ENCODE data around the gene BOC. TPM values are rescaled to one million over a fixed set of nuclear protein-coding genes. Genes with fewer than 3 reads are reported as not detected.

The BOC gene
- total RNA-seq, 1 donor, result 16.9 TPM

DNA sequence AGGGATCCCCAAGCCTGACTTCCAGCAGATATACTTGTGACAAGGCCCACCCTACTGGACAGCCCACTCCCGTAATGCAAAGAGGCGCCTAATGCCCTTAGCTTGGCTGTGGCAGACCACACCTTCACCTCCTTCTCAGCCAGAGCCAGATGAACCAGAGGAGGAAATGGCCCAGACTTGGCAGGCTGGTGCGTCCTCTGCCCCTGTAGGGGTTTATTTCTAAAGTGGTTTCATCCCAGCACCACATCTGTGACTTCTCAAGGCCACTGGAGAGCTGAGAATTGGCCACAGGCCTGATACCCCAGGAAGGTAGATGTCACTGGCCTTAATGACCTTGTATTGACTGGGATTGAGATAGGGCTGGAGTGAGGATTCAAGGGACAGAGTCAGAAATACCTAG lies 29.5 kb downstream of the BOC start:
- DNase-seq (ENCODE audit: low read depth), result no peak
- TF ChIP-seq, protein P1, sequence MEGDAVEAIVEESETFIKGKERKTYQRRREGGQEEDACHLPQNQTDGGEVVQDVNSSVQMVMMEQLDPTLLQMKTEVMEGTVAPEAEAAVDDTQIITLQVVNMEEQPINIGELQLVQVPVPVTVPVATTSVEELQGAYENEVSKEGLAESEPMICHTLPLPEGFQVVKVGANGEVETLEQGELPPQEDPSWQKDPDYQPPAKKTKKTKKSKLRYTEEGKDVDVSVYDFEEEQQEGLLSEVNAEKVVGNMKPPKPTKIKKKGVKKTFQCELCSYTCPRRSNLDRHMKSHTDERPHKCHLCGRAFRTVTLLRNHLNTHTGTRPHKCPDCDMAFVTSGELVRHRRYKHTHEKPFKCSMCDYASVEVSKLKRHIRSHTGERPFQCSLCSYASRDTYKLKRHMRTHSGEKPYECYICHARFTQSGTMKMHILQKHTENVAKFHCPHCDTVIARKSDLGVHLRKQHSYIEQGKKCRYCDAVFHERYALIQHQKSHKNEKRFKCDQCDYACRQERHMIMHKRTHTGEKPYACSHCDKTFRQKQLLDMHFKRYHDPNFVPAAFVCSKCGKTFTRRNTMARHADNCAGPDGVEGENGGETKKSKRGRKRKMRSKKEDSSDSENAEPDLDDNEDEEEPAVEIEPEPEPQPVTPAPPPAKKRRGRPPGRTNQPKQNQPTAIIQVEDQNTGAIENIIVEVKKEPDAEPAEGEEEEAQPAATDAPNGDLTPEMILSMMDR (IDR thresholded peaks at IDR 0.05; ENCODE audit: insufficient read depth, low read length), result no peak
- no peak overlapping the region for H3K4me3 ChIP-seq (ENCODE audit: low read depth, low read length)

GRCh38 chr3:113241292-113242095 lies 30.1 kb downstream of the BOC start:
- TF ChIP-seq, protein P1 (IDR thresholded peaks at IDR 0.05; ENCODE audit: insufficient read depth, low read length), result no peak
- DNase-seq (ENCODE audit: low read depth), result no peak
- no peak overlapping the region for H3K4me3 ChIP-seq (ENCODE audit: low read depth, low read length)

GRCh38 chr3:113242096-113242581 lies 30.8 kb downstream of the BOC start:
- no peak overlapping the region for H3K4me3 ChIP-seq (ENCODE audit: low read depth, low read length)
- peak; percentile 32 for DNase-seq (ENCODE audit: low read depth)
- TF ChIP-seq, protein P1 (IDR thresholded peaks at IDR 0.05; ENCODE audit: insufficient read depth, low read length), result no peak

DNA sequence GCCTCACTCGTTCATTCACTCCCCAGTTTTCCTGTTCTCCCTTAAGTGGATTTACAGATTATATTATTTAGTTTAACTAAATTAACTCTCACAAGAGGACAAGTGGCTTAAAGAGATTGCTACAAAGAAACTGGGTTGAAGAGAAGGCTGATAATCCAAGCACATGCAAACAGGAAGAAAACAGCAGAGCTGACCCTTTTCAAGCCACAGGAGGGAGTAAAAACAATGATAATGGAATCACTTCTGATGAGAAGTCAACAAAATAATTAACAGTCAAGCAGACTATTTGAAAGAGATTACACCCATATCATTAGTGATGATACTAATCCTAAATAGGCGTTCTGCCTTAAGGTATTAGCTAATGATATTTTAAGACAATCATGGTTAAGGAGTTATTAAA lies 31.7 kb downstream of the BOC start:
- no peak for DNase-seq (ENCODE audit: low read depth)
- TF ChIP-seq, protein P1 (IDR thresholded peaks at IDR 0.05; ENCODE audit: insufficient read depth, low read length), result no peak
- H3K4me3 ChIP-seq (ENCODE audit: low read depth, low read length), result no peak overlapping the region

DNA sequence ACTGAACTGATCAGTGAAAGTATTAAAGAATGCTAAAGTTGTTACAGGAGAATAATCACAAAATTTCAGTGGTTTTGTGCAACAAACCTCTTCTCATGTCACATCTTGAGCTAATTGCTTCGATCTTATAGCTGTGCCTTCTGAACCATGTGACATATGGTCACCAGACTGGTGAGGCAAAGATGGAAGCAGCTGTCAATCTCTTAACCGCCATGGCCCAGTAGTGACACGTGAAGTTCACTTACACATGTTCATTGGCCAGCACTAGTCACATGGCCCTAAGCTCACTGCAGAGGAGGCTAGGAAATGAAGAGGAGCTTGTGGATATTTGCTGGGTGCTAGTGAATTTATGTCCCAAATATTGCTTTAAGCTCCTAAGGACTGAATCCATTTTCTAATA lies 32.5 kb downstream of the BOC start:
- no peak overlapping the region for H3K4me3 ChIP-seq (ENCODE audit: low read depth, low read length)
- DNase-seq (ENCODE audit: low read depth), result no peak
- TF ChIP-seq, protein P1 (IDR thresholded peaks at IDR 0.05; ENCODE audit: insufficient read depth, low read length), result no peak

DNA sequence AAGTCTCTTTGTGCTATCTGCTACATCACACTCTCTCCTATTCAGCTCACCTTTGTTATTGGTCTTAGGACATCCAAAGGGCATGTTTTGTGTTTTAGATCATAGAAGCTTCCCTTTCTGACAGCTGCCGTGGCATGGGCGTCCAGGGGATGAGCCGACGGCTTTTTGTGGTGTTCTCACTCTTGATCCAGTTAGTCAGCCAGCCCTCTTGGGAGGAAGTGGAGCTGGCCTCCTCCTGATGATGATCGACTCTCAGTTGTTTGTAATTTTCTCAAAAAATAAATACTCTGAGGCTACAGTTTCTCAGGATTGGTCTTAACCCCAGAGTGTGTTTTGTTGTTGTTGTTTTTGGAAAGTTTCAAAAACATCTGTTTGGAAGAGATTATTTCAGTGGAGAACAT lies 34.4 kb downstream of the BOC start:
- TF ChIP-seq, protein P1 (IDR thresholded peaks at IDR 0.05; ENCODE audit: insufficient read depth, low read length), result no peak
- no peak overlapping the region for H3K4me3 ChIP-seq (ENCODE audit: low read depth, low read length)
- DNase-seq (ENCODE audit: low read depth), result peak; percentile 41

Data from fibroblast of the aortic adventitia (primary cell).